AG04449 (cell line): Measurements from ENCODE around the gene ATP8A2.
A peak's percentile ranks its signal among the peaks of the same experiment; 100 is the strongest.

Experiments
- CTCF ChIA-PET: fragments of 350-600 bp; formaldehyde crosslinking; extraction: SDS; loops from one replicate; lab custom pipeline; 2021; ENCODE audit warnings: antibody characterized with exemption; lab: Yijun Ruan, JAX
- POLR2A ChIA-PET: fragments of 400-600, 350-600 bp; formaldehyde crosslinking; extraction: SDS; loops from one replicate; lab custom pipeline; 2020; ENCODE audit warnings: antibody characterized with exemption, inconsistent platforms; lab: Yijun Ruan, JAX
- DNase-seq: peaks from one replicate; pipeline ENCODE4 v3.0.0-alpha.2; 2010; ENCODE audit warnings: low read depth, low spot score
- H3K4me3 ChIP-seq: 2 replicates; pipeline ENCODE4 v1.5.1; 2011; ENCODE audit warnings: low read depth, mild to moderate bottlenecking, control low read depth, low read length
- CTCF ChIP-seq: IDR thresholded peaks from one replicate; pipeline ENCODE4 v1.5.1; 2011; ENCODE audit warnings: mild to moderate bottlenecking, moderate library complexity, low read length, control low read depth, inconsistent platforms; ENCODE audit not compliant: insufficient read depth; ENCODE audit errors: missing control alignments

ATP8A2 gene

DNA sequence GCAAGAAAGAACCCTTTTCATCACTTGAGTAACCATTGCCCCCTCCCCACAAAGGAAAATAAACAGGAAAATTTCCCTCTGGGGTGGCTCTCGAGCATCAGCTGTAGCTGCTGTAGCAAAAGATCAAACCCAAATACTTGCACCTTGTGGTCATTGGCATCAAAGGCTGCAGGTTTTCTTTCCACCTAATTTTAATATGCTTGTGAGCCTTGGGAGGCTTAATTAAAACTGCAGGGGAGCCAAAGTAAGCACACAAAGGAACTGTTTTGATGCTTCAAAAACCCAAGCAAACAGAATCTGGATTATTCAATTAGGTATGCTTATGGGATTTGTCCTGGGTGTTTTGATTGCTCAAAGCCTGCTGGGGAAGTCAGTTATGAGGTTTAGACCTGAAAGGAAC lies 560.6 kb downstream of the ATP8A2 start:
- H3K4me3 ChIP-seq: no peak overlapping the region
- TF ChIP-seq CTCF: no peak
- DNase-seq: no peak
- ChIA-PET POLR2A (no interaction called here), CTCF (no interaction called here)

DNA sequence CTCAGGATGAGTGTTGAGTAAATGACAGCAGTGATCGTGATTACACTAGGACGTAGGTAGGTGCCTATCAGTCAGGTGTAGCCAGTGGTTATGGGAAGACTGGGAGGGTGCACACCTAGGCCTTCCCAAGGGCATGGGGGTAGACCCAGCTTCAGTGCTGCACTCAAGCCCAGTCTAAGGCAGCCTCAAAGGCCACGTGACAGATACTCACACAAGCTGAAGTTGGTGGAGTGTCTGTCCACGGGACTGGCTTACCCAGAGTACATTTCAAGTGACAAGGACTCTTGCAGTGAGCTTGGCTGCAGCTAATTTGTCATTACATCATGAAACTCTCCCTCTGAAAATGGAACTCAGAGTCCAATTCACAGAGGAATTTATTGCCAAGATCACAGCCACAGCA lies 561.7 kb downstream of the ATP8A2 start:
- POLR2A ChIA-PET: no interaction called here

DNA sequence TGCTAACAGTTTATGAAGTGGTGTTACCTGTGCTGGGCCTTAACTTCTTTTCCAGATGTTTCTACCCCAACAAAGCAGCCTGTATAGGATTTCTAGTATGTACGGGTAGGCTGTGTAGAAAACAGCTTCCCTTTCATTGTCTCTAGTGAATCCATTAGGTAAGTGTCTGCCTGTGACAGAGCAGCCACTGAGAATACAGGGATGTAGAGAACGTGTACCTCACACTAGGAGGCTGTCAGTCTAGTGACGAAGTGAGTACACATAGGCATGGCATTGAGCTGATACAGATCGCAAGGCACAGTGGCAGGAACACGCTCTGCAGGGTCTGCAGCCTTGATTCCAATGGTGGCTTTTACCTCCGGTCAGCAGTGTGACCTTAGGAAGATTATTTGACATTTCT lies 562.4 kb downstream of the ATP8A2 start:
- ChIA-PET CTCF (no interaction called here), POLR2A (no interaction called here)
- TF ChIP-seq CTCF: no peak
- no peak for DNase-seq
- no peak overlapping the region for H3K4me3 ChIP-seq

More for the DNA sequence above, 561.7 kb downstream of the ATP8A2 start:
- CTCF ChIA-PET: no interaction called here
- H3K4me3 ChIP-seq: no peak overlapping the region
- no peak for DNase-seq
- no peak for TF ChIP-seq CTCF

- no peak for TF ChIP-seq CTCF
- CTCF ChIA-PET: no interaction called here
- POLR2A ChIA-PET: no interaction called here
- DNase-seq: no peak
- no peak overlapping the region for H3K4me3 ChIP-seq
These were observed 568.4 kb downstream of the ATP8A2 start for GRCh38 chr13:25939961-25940687.

DNA sequence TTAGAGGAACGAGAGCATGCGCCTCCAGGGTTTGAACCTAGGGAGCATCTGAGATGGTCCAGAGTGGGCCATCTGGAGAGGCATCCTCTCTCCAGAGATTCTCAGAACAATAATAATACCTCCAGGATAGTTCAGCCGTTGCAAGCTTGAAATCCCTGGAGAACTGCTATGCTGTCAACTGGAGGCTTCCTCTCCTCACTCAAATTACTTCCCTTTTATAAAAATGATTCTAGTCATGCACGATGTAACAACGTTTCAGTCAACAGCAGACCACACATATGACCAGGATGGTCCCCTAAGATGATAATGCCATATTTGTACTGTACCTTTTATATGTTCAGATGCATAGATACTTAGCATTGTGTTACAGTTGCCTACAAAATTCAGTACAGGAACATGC lies 571.3 kb downstream of the ATP8A2 start:
- CTCF ChIA-PET: no interaction called here
- no peak for DNase-seq
- POLR2A ChIA-PET: no interaction called here
- no peak for TF ChIP-seq CTCF
- H3K4me3 ChIP-seq: no peak overlapping the region

GRCh38 chr13:25943658-25944057 lies 571.9 kb downstream of the ATP8A2 start:
- H3K4me3 ChIP-seq: no peak overlapping the region
- peak; percentile 7 for DNase-seq
- CTCF ChIA-PET: no interaction called here
- TF ChIP-seq CTCF: no peak
- POLR2A ChIA-PET: no interaction called here
